ENCODE data around the gene EYA2.

The EYA2 gene

GRCh38 chr20:47210470-47210869 is 315.8 kb downstream of the EYA2 start:
- no peaks in the 10 kb centered on the region for H3K27me3 ChIP-seq (replicated peaks; ENCODE audit: control insufficient read depth, insufficient read depth, low read length, poor library complexity, severe bottlenecking)
- no peaks in the 10 kb centered on the region for H3K9me3 ChIP-seq (ENCODE audit: control insufficient read depth, low read length)
- no peak for DNase-seq
- peaks cover 61% of the 10 kb centered on the region for H3K36me3 ChIP-seq (ENCODE audit: control insufficient read depth, insufficient read depth, low read length)
- H3K4me3 ChIP-seq (ENCODE audit: insufficient read depth, low read depth, low read length, poor library complexity, severe bottlenecking): no peak overlapping the region
- H3K27ac ChIP-seq (ENCODE audit: insufficient read depth, low read length, poor library complexity, severe bottlenecking): no peak overlapping the region
- no peaks in the 10 kb centered on the region for H3K4me1 ChIP-seq (ENCODE audit: control insufficient read depth, insufficient read depth, low read length, poor library complexity, severe bottlenecking)

GRCh38 chr20:47211036-47211435 is 316.4 kb downstream of the EYA2 start:
- DNase-seq: no peak
- Histone ChIP-seq H3K27me3 (replicated peaks; ENCODE audit: control insufficient read depth, insufficient read depth, low read length, poor library complexity, severe bottlenecking) (no peaks in the 10 kb centered on the region), H3K4me1 (ENCODE audit: control insufficient read depth, insufficient read depth, low read length, poor library complexity, severe bottlenecking) (no peaks in the 10 kb centered on the region), H3K9me3 (ENCODE audit: control insufficient read depth, low read length) (no peaks in the 10 kb centered on the region), H3K36me3 (ENCODE audit: control insufficient read depth, insufficient read depth, low read length) (peaks cover 66% of the 10 kb centered on the region), H3K27ac (ENCODE audit: insufficient read depth, low read length, poor library complexity, severe bottlenecking) (no peak overlapping the region), H3K4me3 (ENCODE audit: insufficient read depth, low read depth, low read length, poor library complexity, severe bottlenecking) (no peak overlapping the region)

- Histone ChIP-seq H3K4me1 (ENCODE audit: control insufficient read depth, insufficient read depth, low read length, poor library complexity, severe bottlenecking) (no peaks in the 10 kb centered on the region), H3K36me3 (ENCODE audit: control insufficient read depth, insufficient read depth, low read length) (peaks cover 76% of the 10 kb centered on the region), H3K27ac (ENCODE audit: insufficient read depth, low read length, poor library complexity, severe bottlenecking) (no peak overlapping the region), H3K9me3 (ENCODE audit: control insufficient read depth, low read length) (no peaks in the 10 kb centered on the region), H3K27me3 (replicated peaks; ENCODE audit: control insufficient read depth, insufficient read depth, low read length, poor library complexity, severe bottlenecking) (no peaks in the 10 kb centered on the region), H3K4me3 (ENCODE audit: insufficient read depth, low read depth, low read length, poor library complexity, severe bottlenecking) (no peak overlapping the region)
- DNase-seq: no peak
Observed at GRCh38 chr20:47212606-47213207, 318.1 kb downstream of the EYA2 start.

- Histone ChIP-seq H3K27ac (ENCODE audit: insufficient read depth, low read length, poor library complexity, severe bottlenecking) (no peak overlapping the region), H3K9me3 (ENCODE audit: control insufficient read depth, low read length) (no peaks in the 10 kb centered on the region), H3K36me3 (ENCODE audit: control insufficient read depth, insufficient read depth, low read length) (peaks cover 80% of the 10 kb centered on the region), H3K4me3 (ENCODE audit: insufficient read depth, low read depth, low read length, poor library complexity, severe bottlenecking) (no peak overlapping the region), H3K27me3 (replicated peaks; ENCODE audit: control insufficient read depth, insufficient read depth, low read length, poor library complexity, severe bottlenecking) (no peaks in the 10 kb centered on the region), H3K4me1 (ENCODE audit: control insufficient read depth, insufficient read depth, low read length, poor library complexity, severe bottlenecking) (no peaks in the 10 kb centered on the region)
- DNase-seq: no peak
Observed at GRCh38 chr20:47213966-47214365, 319.3 kb downstream of the EYA2 start.

GRCh38 chr20:47215653-47216397 is 321.2 kb downstream of the EYA2 start:
- no peaks in the 10 kb centered on the region for H3K27me3 ChIP-seq (replicated peaks; ENCODE audit: control insufficient read depth, insufficient read depth, low read length, poor library complexity, severe bottlenecking)
- H3K9me3 ChIP-seq (ENCODE audit: control insufficient read depth, low read length): no peaks in the 10 kb centered on the region
- peaks cover 80% of the 10 kb centered on the region for H3K36me3 ChIP-seq (ENCODE audit: control insufficient read depth, insufficient read depth, low read length)
- no peaks in the 10 kb centered on the region for H3K4me1 ChIP-seq (ENCODE audit: control insufficient read depth, insufficient read depth, low read length, poor library complexity, severe bottlenecking)
- no peak overlapping the region for H3K4me3 ChIP-seq (ENCODE audit: insufficient read depth, low read depth, low read length, poor library complexity, severe bottlenecking)
- no peak for DNase-seq
- H3K27ac ChIP-seq (ENCODE audit: insufficient read depth, low read length, poor library complexity, severe bottlenecking): no peak overlapping the region

GRCh38 chr20:47216819-47217410 is 322.3 kb downstream of the EYA2 start:
- H3K4me3 ChIP-seq (ENCODE audit: insufficient read depth, low read depth, low read length, poor library complexity, severe bottlenecking): no peak overlapping the region
- no peak for DNase-seq
- no peak overlapping the region for H3K27ac ChIP-seq (ENCODE audit: insufficient read depth, low read length, poor library complexity, severe bottlenecking)
- H3K27me3 ChIP-seq (replicated peaks; ENCODE audit: control insufficient read depth, insufficient read depth, low read length, poor library complexity, severe bottlenecking): no peaks in the 10 kb centered on the region
- H3K9me3 ChIP-seq (ENCODE audit: control insufficient read depth, low read length): no peaks in the 10 kb centered on the region
- H3K4me1 ChIP-seq (ENCODE audit: control insufficient read depth, insufficient read depth, low read length, poor library complexity, severe bottlenecking): no peaks in the 10 kb centered on the region
- H3K36me3 ChIP-seq (ENCODE audit: control insufficient read depth, insufficient read depth, low read length): peaks cover 80% of the 10 kb centered on the region

GRCh38 chr20:47217482-47218446 is 323.1 kb downstream of the EYA2 start:
- no peak overlapping the region for H3K27ac ChIP-seq (ENCODE audit: insufficient read depth, low read length, poor library complexity, severe bottlenecking)
- no peak for DNase-seq
- H3K36me3 ChIP-seq (ENCODE audit: control insufficient read depth, insufficient read depth, low read length): peaks cover 78% of the 10 kb centered on the region
- H3K4me1 ChIP-seq (ENCODE audit: control insufficient read depth, insufficient read depth, low read length, poor library complexity, severe bottlenecking): no peaks in the 10 kb centered on the region
- H3K4me3 ChIP-seq (ENCODE audit: insufficient read depth, low read depth, low read length, poor library complexity, severe bottlenecking): no peak overlapping the region
- H3K9me3 ChIP-seq (ENCODE audit: control insufficient read depth, low read length): no peaks in the 10 kb centered on the region
- no peaks in the 10 kb centered on the region for H3K27me3 ChIP-seq (replicated peaks; ENCODE audit: control insufficient read depth, insufficient read depth, low read length, poor library complexity, severe bottlenecking)

GRCh38 chr20:47220161-47220582 is 325.5 kb downstream of the EYA2 start:
- H3K9me3 ChIP-seq (ENCODE audit: control insufficient read depth, low read length): no peaks in the 10 kb centered on the region
- no peak overlapping the region for H3K4me3 ChIP-seq (ENCODE audit: insufficient read depth, low read depth, low read length, poor library complexity, severe bottlenecking)
- H3K4me1 ChIP-seq (ENCODE audit: control insufficient read depth, insufficient read depth, low read length, poor library complexity, severe bottlenecking): no peaks in the 10 kb centered on the region
- H3K27ac ChIP-seq (ENCODE audit: insufficient read depth, low read length, poor library complexity, severe bottlenecking): no peak overlapping the region
- DNase-seq: peak in 2 of 3 donors; percentile 5 to 22
- H3K27me3 ChIP-seq (replicated peaks; ENCODE audit: control insufficient read depth, insufficient read depth, low read length, poor library complexity, severe bottlenecking): no peaks in the 10 kb centered on the region
- H3K36me3 ChIP-seq (ENCODE audit: control insufficient read depth, insufficient read depth, low read length): peaks cover 75% of the 10 kb centered on the region

GRCh38 chr20:47221036-47221625 is 326.5 kb downstream of the EYA2 start:
- peaks cover 70% of the 10 kb centered on the region for H3K36me3 ChIP-seq (ENCODE audit: control insufficient read depth, insufficient read depth, low read length)
- H3K27ac ChIP-seq (ENCODE audit: insufficient read depth, low read length, poor library complexity, severe bottlenecking): no peak overlapping the region
- no peaks in the 10 kb centered on the region for H3K27me3 ChIP-seq (replicated peaks; ENCODE audit: control insufficient read depth, insufficient read depth, low read length, poor library complexity, severe bottlenecking)

More at GRCh38 chr20:47221036-47221625, 326.5 kb downstream of the EYA2 start:
- no peaks in the 10 kb centered on the region for H3K4me1 ChIP-seq (ENCODE audit: control insufficient read depth, insufficient read depth, low read length, poor library complexity, severe bottlenecking)
- DNase-seq: no peak
- no peaks in the 10 kb centered on the region for H3K9me3 ChIP-seq (ENCODE audit: control insufficient read depth, low read length)
- no peak overlapping the region for H3K4me3 ChIP-seq (ENCODE audit: insufficient read depth, low read depth, low read length, poor library complexity, severe bottlenecking)

All from effector memory CD4-positive, alpha-beta T cell (primary cell).